OCI-LY3 (cell line): ENCODE results near the gene APBB2.

Source experiments
- CTCF ChIP-seq: fragments of 200-600, 300-600 bp; sonication (generic); IDR thresholded peaks from 2 replicates; pipeline ENCODE4 v1.5.1; 2014; ENCODE audit warnings: antibody characterized with exemption, low read length, low read depth
- EZH2phosphoT487 ChIP-seq: fragments of 200-600 bp; shearing (Covaris generic); IDR thresholded peaks from 2 replicates; pipeline ENCODE4 v1.6.1; 2018; ENCODE audit warnings: antibody characterized with exemption, mixed run types, low read depth

DNA sequence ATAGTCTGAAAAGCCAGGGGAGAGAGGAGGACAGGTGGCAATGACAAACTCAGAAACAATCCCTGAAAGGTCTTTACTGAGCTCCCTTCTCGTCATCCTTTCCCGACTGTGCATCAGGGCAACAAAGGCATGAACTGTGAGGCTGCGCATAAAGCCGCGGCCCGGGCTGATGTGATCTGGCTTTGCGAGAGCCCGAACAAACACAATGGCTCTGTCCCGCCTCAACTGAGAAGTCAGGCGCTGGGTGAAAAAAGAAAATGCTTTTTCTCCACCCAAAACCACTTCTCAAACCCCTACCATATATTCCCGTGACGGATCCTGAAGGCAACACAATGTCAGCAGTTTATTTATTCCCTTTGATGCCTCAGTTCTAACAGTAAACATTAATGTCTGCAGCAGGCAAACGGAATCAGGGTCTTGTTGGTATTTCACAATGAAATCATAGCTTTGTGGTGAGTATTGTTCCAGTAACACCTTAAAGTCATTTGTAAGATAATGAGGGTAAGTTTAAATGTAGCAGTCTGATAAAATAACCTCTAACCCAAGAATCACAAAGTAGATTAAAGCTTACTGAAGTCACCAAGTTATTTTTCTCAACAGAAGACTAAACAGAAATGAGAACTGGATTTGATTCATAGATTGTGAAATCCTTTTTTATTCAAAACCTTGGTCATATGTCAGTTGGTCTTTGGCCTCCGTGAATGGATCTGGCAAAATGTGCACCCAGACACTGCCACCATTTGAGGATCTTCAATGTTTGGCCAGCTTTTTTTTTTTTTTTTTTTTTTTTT is 67.4 kb downstream of the APBB2 start:
- TF ChIP-seq CTCF (no peak), EZH2phosphoT487 (no peak)
